Measurements from ENCODE around the gene SOST.

The SOST gene

DNA sequence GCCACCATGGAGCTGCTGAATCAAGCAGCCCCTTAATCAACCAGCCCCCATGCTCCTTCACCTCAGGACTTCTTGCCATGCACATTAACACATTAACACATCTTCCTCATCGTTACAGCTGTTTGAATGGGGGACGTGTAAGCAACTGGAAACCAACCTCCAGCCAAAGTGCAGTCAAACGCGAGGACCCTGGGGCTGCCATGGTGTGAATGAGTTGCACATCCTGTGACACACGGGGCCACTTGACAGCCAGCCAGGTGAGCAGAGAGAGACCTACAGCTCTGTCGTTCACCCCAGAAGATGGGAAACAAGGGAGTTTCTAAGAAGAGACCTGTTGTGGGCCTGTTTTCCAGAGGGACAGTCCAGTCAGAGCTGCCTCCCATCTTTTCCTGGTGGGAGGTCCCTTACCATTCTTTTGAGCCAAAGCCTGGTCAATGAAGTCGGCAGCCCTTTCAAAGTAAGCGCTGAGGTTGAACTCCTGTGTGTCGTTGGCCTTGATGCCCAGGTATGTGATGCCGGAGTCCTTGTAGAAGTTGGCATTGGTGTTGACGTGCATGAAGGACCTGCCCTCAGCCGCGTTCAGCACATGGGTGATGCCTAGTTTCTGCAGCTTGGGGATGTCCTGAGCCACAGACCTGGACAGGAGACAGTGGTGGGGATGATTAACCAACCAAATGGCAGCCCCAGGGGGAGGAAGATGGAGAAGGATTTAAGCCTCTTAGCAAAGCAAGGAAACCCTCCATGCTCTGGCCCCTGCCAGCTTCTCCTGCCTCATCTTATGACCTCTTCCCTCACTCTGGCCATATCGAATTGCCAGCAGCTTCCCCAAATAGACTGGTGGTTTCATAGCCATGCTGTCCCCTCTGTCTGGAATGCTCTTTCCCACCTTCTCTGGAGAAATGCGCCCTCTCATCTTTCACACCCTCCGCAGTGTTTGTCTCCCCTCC, 16.0 kb upstream of the SOST start:
- no peak for DNase-seq

DNA sequence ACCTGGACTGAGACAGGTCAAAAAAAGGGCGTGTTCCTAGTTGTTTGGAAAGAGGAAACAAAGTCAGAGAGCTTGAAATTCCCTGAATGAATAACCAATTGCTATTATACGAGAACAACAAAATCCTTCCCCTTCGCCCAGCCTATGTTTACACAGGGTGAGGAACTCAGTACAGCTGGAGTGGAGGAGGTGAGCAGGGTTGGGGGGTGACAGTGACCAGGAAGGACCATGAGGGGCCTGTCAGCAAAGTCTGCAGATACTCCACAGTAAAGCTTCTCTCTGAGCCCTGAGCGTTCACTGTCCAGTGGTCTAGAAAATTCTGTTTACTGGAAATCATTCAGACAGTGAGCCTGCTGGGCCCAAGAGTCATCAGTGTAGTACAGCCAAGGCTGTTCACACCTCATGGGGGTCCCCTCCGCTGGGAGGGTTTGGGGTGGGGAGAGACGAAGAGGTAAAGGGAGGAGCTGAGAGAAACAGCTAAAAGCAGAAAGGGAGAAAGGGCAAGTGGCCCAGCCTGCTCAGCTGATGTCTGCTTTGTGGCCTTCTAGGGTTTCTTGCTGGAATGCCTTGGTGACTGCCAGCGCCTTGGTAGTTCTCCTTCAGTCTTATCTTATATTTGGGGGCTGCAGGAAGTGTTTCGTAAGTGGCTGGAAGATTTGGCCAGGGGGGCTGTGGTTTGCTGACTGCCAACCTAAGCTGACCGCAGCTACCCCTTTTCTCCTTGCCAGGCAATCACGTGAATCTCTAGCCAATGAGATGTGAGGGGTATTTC, 14.5 kb upstream of the SOST start:
- DNase-seq, result no peak

DNA sequence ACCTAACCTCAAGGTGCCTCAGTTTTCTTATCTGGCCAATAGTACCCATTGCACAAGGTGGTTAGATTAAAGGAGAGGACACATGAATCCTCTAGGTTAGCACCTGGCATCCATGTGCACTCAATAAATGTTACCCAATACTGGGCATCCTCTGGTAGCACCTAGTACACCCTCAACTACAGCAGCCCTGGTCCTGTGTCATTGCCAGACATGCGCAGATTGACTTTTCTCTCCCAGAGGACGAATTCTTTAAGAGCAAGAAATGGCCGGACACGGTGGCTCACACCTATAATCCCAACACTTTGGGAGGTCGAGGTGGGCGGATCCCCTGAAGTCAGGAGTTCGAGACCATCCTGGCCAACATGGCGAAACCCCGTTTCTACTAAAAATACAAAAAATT, 12.9 kb upstream of the SOST start:
- DNase-seq, result no peak

DNA sequence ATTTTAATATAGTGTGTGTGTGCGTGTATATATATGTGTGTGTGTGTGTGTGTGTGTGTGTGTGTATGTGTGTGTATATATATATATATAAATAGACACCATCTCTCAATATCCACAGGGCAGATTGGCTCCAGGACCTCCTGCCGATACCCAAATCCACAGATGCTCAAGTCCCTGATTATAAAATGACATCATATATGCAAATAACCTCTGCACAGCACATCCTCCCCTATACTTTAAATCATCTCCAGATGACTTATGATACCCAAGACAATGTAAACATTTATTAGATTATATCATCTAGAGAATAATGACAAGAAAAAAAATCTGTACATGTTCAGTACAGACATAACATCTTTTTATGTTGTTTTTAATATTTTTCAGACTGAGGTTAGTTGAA, 12.4 kb upstream of the SOST start:
- DNase-seq, result no peak

DNA sequence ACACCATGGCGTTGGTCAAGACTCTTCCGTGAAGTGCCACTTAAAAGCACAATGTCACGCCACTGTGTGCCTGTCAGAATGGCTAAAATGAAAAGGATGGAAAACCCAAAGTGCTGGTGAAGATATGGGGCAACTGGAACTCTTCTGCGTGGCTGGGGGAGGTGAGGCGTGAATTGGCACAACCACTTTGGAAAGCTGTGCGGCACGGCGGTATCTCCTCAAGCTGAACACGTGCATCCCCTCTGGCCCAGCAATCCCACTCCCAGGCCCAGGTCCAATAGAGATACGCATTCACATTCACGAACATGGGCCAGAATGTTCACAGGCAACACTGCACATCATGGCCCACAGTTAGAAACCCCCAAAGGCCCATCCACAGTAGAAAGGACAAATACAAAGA, 11.3 kb upstream of the SOST start:
- no peak for DNase-seq

DNA sequence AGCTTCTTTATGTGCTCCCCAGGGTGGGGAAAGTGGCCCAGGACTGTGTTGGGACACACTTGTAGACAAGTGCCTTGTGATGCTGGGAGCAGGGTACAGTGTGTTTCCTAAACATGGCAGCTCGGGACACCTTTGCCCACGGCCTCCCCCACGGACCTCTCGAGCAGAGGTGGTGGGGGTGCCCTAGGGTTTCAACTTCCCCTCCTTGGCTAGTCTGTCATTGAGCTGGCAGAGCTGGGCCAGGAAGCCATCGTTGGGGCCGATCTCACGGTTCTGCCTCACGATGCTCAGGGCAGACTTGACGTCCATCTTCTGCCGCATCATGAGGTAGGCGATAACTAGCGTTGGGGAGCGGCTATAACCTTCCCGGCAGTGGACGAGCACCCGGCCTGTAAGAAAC, 10.8 kb upstream of the SOST start:
- DNase-seq, result no peak

DNA sequence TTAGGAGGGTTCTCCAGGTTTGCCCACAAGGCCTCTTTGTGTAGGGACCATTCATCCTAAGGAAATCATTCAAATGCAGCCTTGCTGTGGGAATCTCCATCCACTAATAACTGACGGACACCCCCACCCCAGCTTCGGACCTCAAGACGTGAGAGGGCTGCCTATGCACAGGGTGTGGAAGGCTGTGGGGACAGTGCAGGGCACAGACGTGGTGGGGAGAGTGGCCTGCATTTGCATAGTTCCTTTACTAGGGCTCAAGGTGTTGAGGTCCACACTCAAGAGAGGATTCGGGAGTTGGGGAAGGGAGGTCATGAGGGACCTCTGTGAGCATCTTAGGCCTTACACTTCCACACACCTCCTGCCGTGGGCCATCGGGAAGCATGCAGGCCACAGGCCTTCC, 10.4 kb upstream of the SOST start:
- no peak for DNase-seq

DNA sequence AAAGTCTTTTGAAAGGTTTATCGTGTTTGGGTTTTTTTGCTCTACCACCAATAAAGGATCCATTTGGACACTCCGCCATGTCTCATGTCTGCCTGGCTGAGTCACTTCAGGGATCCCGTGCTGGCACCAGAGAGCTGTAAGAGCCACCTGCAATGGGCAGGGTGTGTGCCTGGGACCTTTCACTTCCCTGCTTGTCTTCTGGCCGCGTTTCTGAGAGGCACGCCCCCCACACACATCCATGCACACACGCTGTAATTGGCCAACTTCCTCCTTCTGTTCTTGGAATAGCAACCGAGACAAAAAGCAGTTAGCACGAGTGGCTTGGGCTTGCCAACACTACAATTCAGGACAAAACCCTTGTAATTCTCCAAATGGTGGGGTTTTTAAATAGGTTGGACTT, 9.8 kb upstream of the SOST start:
- DNase-seq, result no peak

DNA sequence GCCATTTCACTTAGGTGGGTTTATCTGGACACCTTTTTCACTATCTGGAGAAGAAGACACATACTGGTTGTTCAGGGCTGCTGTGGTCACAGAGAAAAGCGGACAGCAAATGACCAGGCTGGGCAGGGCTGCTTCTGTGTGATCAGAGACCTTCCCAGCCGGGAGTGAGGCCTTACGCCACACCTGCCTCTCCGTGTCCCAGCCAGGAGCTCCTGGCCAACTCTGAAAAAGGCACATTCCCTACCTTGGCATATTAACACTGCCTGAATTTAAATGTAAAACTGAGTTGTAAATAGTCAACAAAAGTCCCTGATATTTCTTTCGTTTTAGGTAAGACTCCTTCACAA, 9.1 kb upstream of the SOST start:
- DNase-seq, result no peak

DNA sequence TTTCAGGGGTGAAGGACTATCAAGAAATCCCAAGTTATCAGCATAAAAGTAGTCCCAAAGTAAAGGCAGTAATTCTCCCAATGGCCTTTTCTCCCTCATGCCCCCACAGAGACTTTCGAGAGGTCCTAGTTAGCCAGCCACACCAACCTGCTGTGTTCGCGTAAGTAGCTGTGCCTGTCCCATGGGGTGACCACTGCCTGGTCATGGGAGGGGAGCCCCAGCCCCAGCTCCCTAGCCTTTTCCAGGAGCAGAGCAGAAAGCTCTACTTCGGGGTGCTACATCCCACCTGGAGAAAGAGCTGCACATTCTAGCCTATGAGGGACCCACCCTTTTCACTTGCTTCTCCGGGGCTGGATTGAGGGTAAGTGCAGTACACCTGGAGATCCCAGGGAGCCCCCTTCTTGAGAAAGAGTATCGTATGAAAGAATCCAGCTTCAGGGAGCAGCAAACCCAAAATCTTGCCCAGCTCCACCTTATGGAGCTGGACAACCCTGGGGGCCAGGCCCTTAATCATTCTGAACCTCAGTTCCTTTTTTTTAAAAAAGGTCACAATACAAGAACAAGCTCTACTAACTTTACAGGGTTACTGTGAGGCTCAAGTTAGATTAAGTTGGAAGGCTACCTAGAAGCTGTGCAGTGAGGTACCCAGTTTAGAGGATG, 8.6 kb upstream of the SOST start:
- DNase-seq, result no peak

DNA sequence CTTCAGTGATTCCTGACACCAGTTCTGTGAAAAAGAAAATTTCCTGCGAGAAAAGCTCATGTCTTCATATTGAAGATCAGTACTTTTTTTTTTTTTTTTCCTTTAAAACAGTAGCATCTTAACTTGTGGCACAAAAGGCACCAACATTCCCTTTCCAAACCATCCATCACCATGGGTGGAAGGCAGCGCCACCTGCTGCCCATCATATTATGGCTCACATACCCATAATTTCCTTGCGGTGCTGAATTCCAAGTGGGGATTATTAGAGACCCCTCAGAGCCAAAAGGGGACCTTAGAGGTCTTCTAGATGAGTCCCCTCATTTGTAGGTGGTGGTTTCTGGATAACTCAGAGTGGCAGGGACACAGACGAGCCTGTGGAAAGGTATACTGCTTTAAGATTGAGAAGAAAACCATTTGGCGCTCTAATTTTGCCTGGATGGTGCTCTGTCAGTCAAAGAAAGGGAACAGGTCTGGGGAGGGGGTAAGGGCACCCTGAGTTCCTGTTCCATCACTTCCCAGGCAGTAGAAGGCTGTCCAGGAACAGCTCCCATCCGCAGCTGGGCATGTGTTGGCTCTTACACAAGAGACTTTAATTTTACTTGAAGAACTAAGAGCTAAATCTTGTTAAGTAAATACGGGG, 7.9 kb upstream of the SOST start:
- no peak for DNase-seq

DNA sequence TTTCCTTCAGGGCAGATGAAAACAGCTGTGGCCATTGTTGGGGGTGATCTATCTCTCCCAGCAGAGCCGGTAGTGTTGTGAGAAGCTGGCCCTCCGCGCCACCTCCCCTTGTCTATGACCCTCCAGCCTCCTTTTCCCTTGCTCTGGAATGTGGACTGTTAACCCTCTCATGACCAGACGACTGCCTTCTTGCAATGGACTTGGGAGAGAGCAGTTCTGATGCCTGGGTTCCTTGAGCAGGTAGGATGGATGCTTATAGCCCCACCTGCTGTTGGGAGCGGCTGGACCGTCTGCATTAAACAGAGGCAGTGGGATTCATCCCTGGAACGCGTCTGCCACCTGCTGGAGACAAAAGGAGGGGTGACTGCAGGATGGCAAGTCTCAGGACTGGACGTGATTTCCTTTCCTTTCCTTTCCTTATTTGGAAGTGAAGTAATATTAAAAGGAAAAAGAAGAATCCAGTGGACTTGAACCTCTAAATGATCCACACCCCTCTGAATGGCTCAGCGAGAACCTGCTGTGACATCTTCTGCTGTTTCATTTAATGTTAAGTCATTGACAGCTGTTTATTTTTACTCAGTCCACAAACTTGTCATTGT, 1.8 kb upstream of the SOST start:
- peak; percentile 93 for DNase-seq

DNA sequence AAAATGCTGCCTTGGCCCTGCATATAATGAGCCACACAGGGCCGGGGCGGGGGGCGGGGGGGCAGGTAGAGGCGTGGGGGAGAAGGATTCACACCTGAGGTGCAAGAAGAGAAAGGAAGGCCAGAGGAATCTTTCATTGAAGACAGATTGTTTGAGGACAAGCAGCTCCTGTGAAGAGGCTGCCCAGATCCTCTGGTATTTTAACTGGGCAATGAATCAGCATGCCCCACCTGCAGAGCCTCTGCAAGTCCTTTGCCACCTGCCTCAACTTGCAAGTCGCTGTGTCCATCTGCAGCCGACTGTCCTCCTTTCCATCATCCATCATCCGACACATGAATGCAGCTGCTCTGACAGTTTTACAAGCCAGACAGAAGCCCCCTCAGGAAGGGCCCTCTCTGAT, 1.2 kb upstream of the SOST start:
- no peak for DNase-seq

DNA sequence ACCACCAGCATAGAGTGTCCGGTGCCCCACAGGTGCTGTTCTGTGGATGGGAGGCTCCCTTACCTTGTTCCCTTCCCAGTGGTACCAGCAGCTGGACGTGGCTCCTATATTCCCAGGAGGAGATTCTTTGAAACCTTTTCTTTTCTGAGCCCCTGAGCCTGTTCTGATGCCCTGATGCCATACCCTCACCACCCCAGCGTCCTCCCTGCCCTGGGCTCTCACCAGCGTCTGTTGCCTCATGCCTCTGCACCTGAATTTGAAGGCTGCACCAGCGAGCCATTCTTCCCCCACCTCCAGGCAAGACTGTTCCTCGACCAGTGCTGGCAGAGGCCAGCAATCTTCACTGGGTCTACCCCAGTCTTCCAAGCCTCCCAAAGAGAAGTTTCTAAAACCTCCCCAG, 505 bp downstream of the SOST start:
- no peak for DNase-seq

DNA sequence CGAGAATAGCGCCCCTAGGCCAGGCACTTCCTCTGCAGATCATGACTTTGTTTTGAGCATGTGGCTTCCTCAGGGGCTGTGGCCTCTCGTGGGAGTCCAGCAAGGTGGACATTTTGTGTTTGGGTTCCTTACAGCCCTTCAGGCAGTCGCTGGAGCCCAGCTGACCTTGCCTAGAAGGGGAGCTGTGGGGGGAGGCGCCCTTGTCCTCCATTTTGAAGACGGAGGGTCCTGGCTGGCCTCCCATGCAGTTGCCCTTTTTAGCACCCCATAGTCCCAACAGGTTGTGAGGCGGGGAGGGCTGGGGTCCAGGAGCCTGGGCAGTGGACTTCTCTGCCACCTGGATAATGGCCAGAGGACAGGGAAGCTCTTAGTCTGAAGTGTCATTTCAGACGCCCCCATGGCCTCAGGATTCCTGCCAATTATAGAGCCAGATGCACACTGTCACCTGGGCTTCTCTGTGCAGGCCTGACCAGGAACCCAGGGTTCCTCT, 1.4 kb downstream of the SOST start:
- no peak for DNase-seq

DNA sequence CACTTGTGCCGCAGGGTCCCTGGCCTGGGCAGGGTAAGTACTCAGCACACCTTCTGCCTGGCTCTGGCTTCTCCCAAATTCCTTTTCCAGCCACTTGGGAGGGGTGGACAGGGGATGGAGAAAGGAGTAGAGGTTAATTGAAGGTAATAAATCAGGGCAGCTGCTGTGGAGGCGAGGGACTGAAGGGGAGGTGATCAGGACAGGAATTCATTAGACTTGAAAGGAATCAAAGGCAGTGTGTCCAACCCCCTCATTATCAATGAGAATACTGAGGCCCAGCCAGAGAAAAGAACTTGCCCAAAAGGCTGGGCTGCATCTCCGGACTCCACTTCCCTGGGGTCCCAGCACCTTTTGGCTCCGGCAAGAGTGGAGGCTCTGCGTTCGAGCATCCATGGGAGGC, 2.4 kb downstream of the SOST start:
- no peak for DNase-seq

DNA sequence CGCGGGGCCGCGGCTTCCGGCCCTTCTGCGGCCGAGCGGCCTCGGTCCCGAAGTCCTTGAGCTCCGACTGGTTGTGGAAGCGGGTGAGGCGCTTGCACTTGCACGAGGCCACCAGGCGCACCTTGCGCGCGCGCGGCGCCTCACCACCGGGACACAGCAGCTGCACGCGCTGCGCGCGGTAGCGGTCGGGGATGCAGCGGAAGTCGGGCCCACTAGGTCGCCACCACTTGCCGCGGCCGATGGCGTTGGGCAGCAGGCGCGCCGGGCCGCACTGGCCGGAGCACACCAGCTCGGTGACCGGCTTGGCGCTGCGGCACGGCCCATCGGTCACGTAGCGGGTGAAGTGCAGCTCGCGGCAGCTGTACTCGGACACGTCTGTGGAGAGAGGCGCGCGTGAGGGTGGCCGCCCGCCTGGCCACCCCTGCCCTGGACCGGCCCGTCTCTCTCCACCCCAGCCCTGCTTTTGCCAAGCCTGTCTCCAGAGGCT, 3.2 kb downstream of the SOST start:
- DNase-seq, result peak; percentile 57

DNA sequence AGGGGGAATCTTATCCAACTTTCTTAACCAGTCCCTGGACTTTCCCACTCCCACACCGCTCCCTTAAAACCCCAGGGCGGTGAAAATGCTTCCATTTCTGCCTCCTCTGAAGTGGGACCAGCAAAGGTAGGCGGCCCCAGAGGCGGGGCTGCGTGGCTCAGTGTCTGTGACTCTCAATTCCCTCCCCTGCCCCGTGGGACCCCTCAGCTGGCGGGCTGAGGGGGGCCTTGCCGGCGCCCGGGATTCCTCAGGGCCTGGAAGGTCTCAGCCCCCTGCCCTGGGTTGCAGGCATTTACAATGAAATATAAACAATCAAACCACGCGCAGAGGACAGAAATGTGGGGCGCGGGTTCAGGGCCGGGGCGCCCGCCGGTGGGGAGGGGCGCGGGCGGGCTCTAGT, 3.6 kb downstream of the SOST start:
- no peak for DNase-seq

DNA sequence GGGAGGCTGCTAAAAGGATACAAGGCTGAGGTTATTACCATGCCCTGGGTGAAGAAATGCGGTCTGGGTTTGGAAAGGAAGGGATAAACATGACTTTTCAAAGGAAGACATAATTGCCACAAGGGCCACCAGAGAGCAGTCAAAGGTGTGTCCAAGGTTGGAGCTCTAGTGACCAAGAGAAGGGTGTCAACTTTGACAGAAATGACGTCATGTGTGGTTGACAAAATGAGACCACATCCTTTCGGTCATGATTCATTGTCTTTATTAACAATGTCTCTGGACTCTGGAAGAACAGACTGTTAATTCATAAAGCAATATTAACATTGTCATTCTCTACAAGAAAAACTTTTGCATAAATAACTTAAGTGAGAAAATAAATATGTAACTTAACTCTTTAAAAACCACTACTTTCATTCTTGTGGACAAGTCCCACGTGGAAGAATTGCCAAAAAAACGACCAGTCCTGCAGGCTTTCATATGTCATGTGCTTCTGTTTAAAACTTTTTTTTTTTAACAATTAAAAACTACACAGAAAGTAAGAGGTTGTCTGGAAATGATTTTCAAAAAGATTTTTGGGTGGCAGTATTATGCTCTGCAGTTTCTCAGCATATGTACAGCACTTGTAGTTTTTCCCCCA, 5.0 kb downstream of the SOST start:
- no peak for DNase-seq

DNA sequence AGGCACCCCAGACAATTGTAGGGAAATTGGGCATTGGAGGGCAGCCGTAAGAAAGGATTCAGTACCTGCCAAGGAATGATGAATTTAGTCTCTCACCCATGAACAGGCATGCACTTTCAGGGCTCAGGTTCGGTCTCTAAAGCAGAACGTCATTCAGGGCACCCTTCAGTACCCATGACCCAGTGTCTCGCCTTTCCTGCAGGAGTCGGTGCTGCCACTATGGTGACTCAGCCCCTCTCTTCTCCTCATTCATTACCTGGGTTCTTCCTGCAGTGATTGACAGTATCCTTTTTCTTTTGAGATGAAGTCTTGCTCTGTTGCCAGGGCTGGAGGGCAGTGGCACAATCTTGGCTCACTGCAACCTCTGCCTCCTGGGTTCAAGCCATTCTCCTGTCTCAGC, 8.4 kb downstream of the SOST start:
- no peak for DNase-seq

DNA sequence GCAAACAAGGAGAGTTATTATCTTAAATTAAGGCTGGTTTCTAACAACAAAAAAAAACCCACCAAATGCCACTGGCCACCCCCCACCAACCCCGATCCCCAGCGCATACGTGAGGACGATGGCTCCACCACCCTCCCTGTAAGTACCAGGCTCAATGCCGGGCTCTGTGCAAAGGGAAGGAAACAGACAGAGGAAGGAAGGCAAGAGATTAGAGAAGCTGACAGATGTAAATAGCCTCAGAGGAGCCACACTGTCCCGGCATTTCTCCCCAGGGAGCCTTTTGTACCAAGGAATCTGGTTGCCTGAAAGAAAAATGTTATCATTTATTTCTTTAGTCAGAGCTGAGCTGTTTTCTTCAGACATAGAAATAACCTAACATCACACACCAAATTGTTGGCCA, 13.1 kb downstream of the SOST start:
- no peak for DNase-seq

DNA sequence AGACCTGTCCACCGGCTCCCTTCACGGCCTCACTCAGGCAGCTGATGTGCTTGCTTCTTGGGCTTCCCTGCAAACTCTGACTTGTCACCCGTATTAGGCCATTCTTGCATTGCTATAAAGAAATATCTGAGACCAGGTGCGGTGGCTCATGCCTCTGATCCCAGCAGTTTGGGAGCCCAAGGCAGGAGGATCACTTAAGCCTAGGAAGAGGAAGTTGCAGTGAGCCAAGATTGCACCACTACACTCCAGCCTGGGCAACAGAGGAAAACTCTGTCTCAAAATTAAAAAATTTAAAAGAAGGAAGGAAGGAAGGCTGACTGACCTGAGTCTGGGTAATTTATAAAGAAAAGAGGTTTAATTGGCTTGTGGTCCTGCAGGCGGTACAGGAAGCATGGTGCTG, 17.0 kb downstream of the SOST start:
- no peak for DNase-seq

All from right hindlimb (tissue), 1 donor.